DOHH2 (cell line): ENCODE results near the gene KPNA1.

Experiments
- H3F3A ChIP-seq: fragments of 200-600 bp; sonication (generic), shearing (Covaris generic); 2 replicates; pipeline ENCODE4 v1.6.0; 2016; ENCODE audit warnings: antibody characterized with exemption, mild to moderate bottlenecking; ENCODE audit not compliant: control insufficient read depth, insufficient read depth
- H3K27ac ChIP-seq: fragments of 200-600 bp; sonication (generic); 2 replicates; pipeline ENCODE4 v1.5.1; 2014; ENCODE audit warnings: low read depth, mild to moderate bottlenecking, low read length, moderate library complexity
- H3K27me3 ChIP-seq: fragments of 200-600 bp; sonication (generic); 2 replicates; pipeline ENCODE4 v1.6.1; 2014; ENCODE audit warnings: mild to moderate bottlenecking, low read length, mixed read lengths; ENCODE audit not compliant: control insufficient read depth
- H3K36me3 ChIP-seq: fragments of 200-600 bp; sonication (generic); 2 replicates; pipeline ENCODE4 v1.6.1; 2014; ENCODE audit warnings: mild to moderate bottlenecking, low read length, moderate library complexity, mixed read lengths; ENCODE audit not compliant: control insufficient read depth
- H3K4me1 ChIP-seq: fragments of 200-600 bp; sonication (generic); 2 replicates; pipeline ENCODE4 v1.6.1; 2014; ENCODE audit warnings: mild to moderate bottlenecking, low read length, mixed read lengths; ENCODE audit not compliant: control insufficient read depth
- H3K4me2 ChIP-seq: fragments of 200-600 bp; sonication (generic); 2 replicates; pipeline ENCODE4 v1.6.0; 2014; ENCODE audit warnings: mild to moderate bottlenecking, low read length, moderate library complexity
- H3K4me3 ChIP-seq: fragments of 200-600 bp; sonication (generic); 2 replicates; pipeline ENCODE4 v1.5.1; 2014; ENCODE audit warnings: mild to moderate bottlenecking, low read length, mixed read lengths
- H3K79me2 ChIP-seq: fragments of 200-600 bp; sonication (generic); 2 replicates; pipeline ENCODE4 v1.6.1; 2014; ENCODE audit warnings: mild to moderate bottlenecking, low read length, mixed read lengths; ENCODE audit not compliant: control insufficient read depth
- H3K9me2 ChIP-seq: fragments of 200-600 bp; sonication (generic); replicated peaks from 2 replicates; pipeline ENCODE4 v1.6.1; 2014; ENCODE audit warnings: mild to moderate bottlenecking, low read length, mixed read lengths; ENCODE audit not compliant: control insufficient read depth
- H3K9me3 ChIP-seq: fragments of 200-600 bp; sonication (generic); 2 replicates; pipeline ENCODE4 v1.6.1; 2014; ENCODE audit warnings: antibody characterized with exemption, low read length, mixed read lengths; ENCODE audit not compliant: control insufficient read depth, insufficient read depth
- H4K20me1 ChIP-seq: fragments of 200-600 bp; sonication (generic); 2 replicates; pipeline ENCODE4 v1.6.0; 2014; ENCODE audit warnings: low read depth, mild to moderate bottlenecking, antibody characterized with exemption, low read length, moderate library complexity; ENCODE audit not compliant: control insufficient read depth, insufficient read depth
- CTCF ChIP-seq: fragments of 200-600 bp; sonication (generic); IDR thresholded peaks from one replicate; pipeline ENCODE4 v1.5.1; 2014; ENCODE audit warnings: antibody characterized with exemption, mild to moderate bottlenecking, low read depth, low read length; ENCODE audit not compliant: poor library complexity, severe bottlenecking
- EZH2phosphoT487 ChIP-seq: fragments of 200-600 bp; sonication (generic); IDR thresholded peaks from 2 replicates; pipeline ENCODE4 v1.6.1; 2017; ENCODE audit warnings: borderline replicate concordance, mild to moderate bottlenecking, antibody characterized with exemption, low read length, moderate library complexity, mixed read lengths

KPNA1 gene

DNA sequence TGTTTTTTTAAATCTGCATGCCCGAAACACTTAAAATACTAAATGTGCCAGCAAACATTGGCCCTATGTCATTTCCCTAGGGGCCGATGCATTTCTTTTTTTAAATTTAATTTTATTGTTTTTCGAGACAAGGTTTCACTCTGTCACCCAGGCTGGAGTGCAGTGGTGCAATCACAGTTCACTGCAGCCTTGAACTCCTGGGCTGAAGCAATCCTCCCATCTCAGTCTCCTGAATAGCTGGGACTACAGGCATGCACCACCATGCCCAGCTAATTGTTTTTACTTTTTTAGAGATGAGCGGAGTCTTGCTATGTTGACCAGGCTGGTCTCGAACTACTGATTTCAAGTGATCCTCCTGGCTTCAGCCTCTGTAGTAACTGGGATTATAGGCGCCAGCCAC is 43.9 kb upstream of the KPNA1 start:
- Histone ChIP-seq H3K9me3 (no peaks in the 10 kb centered on the region), H3K79me2 (no peaks in the 10 kb centered on the region), H4K20me1 (no peaks in the 10 kb centered on the region), H3K4me2 (no peak overlapping the region), H3K4me1 (peaks cover 2% of the 10 kb centered on the region), H3K27me3 (no peaks in the 10 kb centered on the region), H3F3A (peaks cover 3% of the 10 kb centered on the region; the same call in 1 of the 2 replicates), H3K27ac (no peak overlapping the region), H3K36me3 (no peaks in the 10 kb centered on the region), H3K4me3 (no peak overlapping the region), H3K9me2 (no peaks in the 10 kb centered on the region)
- TF ChIP-seq CTCF (no peak), EZH2phosphoT487 (no peak)

GRCh38 chr3:122557356-122557755 is 42.6 kb upstream of the KPNA1 start:
- Histone ChIP-seq H3K9me2 (no peaks in the 10 kb centered on the region), H3K27me3 (no peaks in the 10 kb centered on the region), H3F3A (no peaks in the 10 kb centered on the region), H4K20me1 (no peaks in the 10 kb centered on the region), H3K4me1 (no peaks in the 10 kb centered on the region), H3K27ac (no peak overlapping the region), H3K4me3 (no peak overlapping the region), H3K79me2 (no peaks in the 10 kb centered on the region), H3K36me3 (no peaks in the 10 kb centered on the region), H3K4me2 (no peak overlapping the region), H3K9me3 (no peaks in the 10 kb centered on the region)
- TF ChIP-seq EZH2phosphoT487, result no peak
- TF ChIP-seq CTCF, result no peak

- no peaks in the 10 kb centered on the region for H3K4me1 ChIP-seq
- H3K27me3 ChIP-seq, result no peaks in the 10 kb centered on the region
- no peak overlapping the region for H3K27ac ChIP-seq
- no peaks in the 10 kb centered on the region for H3K36me3 ChIP-seq
- H3K4me2 ChIP-seq, result no peak overlapping the region
- H4K20me1 ChIP-seq, result no peaks in the 10 kb centered on the region
- no peaks in the 10 kb centered on the region for H3K79me2 ChIP-seq
- no peaks in the 10 kb centered on the region for H3F3A ChIP-seq
- H3K4me3 ChIP-seq, result no peak overlapping the region
- no peaks in the 10 kb centered on the region for H3K9me3 ChIP-seq
- no peaks in the 10 kb centered on the region for H3K9me2 ChIP-seq
- TF ChIP-seq EZH2phosphoT487, result no peak
- TF ChIP-seq CTCF, result no peak
Observed at GRCh38 chr3:122555275-122556071, 40.7 kb upstream of the KPNA1 start.
